NCI-H1105 (cell line): ENCODE measurements around the gene CLCN7.
"Not testable (repeated sequence)": the region's sequence is repeated elsewhere in the genome, so short reads cannot be mapped to it uniquely, and the experiment has no call there.

Experiments used
- DNase-seq: peaks from one replicate; lab custom pipeline; 2025; lab: John Stamatoyannopoulos, UW

The CLCN7 gene

GRCh38 chr16:1445518-1446203, 29.2 kb downstream of the CLCN7 start:
- no peak for DNase-seq

GRCh38 chr16:1444730-1445517, 29.9 kb downstream of the CLCN7 start:
- DNase-seq: no peak

DNA sequence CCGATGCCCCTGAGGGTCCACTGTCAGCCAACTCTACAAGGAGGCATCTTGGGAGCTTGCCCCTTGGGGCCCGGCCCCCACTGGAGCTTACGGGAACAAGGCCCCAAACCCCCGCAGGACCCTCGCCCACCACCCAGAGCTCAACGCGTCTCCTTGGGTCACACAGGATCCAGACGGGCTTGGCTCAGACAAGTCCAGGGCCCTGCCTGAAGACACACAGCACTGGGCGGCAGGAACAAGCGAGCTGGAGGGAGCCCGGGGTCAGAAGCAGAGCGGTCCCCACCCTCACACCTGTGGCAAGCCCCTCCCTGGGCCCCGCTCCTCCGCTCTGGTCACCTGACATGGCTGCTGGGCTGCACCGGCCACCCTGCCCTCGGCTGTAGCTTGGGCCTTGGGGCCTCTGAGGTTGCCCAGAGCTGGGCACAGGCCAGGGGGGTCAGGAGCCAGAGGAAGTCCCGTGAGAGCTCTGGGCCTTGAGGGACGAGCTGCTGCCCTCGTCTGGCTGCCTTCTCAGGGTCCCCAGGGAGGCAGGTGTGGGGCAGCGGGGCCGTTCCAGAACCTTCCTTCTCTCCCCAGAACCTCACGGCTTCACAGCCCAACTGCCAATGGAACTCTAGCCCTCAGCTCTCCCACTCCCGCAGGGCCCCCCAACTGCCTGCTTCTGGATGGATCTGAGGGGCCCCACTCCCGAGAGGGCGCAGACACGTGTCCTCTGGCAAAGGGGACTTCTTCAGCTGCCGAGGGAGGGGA, 30.7 kb downstream of the CLCN7 start, which contains the start of gene CCDC154:
Gene CCDC154, minus strand, starts transcription at position 577 of the 750 bp plus-strand sequence. Its CDS starts 234 bp downstream, at position 343.
- no peak for DNase-seq

- DNase-seq: no peak
Measured at GRCh38 chr16:1443403-1443973, 31.3 kb downstream of the CLCN7 start.

DNA sequence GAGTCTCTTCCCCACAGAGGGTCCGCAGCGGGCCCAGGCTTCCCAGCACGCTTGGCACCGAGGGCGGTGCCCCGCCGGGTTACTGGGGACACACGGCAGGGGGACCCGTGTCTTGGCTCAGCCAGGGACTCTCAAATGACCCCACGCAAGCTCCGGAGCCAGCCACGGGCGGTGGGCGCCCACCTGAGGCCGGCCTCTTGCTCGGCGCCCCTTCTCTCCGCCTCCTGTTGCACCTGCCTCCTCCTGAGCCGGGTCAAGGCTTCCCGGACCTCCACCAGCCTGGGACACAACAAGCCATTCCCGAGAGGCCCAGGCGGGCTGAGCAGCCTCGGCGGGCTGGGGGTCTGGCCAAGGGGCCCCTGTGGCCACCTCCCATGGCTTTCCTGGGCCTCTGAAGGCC, 32.1 kb downstream of the CLCN7 start:
- no peak for DNase-seq

DNA sequence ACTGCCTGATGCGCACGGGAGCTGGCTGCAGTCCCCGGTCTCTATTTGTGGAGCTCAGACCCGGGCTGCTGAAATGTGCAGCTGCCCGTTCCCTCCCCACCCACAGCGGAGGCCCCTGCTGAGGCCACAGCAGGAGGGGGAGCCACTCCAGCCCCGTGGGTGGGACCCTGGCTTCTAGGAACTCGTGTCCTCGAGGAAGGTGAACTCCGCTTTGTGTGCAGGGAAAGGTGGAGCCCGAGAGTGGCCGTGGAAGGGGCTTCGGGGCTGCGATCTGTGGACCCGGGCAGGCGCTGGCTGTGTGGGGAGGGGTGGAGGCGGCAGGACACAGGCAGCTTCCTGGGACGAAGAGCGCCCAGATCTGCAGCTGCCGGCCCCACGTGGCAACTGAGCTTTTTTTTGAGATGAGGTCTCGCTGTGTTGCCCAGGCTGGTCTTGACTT, 33.4 kb downstream of the CLCN7 start:
- DNase-seq: no peak

DNA sequence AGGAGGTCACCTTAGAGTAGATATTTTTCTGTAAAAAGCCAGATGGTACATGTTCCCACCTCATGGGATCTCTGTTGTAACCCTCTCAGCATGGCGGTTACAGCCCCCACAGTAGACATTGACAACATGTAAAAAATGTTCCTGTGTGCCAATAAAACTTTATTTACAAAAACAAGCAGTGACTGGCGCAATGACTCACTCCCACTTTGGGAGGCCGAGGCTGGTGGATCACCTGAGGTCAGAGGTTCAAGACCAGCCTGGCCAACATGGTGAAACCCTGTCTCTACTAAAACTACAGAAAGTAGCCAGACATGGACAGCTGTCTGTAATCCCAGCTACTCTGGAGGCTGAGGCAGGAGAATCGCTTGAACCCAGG, 35.1 kb downstream of the CLCN7 start:
- DNase-seq: not testable (repeated sequence)

- DNase-seq: no peak
Measured at GRCh38 chr16:1439058-1439698, 35.6 kb downstream of the CLCN7 start.

DNA sequence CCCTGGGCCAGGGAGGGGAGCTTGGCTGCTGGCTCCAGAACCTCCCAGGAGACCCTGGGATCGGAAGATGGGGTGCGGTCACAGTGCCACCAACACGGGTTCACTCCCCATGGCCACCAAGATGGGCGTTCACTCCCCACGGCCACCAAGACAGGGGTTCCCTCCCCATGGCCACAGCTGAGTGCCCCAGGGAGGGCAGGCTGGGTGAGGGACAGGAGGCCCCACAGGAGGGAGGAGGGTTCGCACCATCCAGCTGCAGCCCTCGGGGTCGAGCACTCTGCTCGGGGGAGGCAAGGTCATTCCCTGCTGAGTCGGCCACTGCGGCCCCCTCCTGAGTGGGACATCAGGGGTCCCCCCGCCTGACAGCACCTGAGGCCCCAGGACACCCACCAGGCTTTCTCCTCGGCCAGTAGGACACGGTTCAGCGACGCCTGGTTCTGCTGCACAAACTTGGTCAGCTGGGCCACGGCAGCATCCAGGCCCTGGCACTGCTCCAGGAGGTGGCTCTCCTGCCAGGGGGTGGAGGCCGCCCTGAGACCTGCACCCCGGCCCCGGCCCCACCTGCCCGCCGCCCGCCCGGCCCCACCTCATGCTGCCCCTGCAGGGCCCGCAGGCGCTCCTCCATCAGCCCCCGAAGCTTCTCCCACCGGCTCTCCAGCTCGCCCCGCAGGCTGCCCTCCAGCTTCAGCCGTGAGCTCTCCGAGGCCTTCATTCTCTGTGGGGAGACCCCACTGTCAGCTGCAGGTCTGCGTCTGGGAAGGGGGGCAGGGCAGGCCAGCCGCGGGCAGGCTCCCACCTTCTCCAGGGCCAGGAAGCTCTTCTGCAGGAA, 36.4 kb downstream of the CLCN7 start:
- DNase-seq: no peak

GRCh38 chr16:1437606-1438005, 37.2 kb downstream of the CLCN7 start:
- DNase-seq: no peak

- no peak for DNase-seq
Measured at GRCh38 chr16:1436731-1437355, 38.0 kb downstream of the CLCN7 start.

DNA sequence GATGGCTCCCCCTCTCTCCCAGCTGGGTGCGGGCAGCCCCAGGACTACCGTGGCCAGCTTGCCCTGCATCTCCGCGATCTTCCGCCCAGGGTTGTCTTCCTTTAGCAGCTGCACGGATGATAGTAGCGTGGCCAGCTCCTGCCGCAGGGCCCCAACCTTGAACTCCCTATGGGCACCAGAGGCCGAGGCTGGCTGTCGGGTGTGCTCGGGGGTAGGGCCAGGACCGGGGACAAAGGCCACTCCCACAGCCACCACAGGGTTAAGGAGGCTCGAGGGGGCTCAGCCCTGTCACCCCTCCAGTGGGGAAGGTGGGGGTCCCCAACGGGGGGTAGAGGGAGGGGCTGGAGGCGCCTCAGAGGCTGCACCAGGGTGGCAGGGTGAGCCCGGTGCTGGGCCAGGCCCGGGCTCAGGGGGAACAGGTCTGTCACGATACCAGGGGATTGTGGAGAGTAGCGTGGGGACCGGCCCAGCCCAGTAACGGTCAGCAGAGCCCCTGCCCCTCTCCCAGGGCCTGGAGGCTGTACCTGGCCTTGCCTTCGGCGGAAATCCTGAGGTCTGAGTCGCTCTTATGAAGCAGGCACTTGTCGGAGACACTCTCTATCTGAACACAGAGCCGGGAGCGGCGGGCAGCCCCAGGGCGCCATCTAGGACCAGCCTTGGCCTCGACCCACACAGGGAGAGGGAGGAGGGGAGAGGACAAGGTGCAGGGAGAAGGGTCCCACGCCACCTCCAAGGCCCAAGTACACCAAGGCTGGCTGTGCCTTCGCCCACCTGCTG, 38.7 kb downstream of the CLCN7 start:
- no peak for DNase-seq

- no peak for DNase-seq
Measured at GRCh38 chr16:1434644-1435592, 39.9 kb downstream of the CLCN7 start.

- no peak for DNase-seq
Measured at GRCh38 chr16:1433756-1434155, 41.1 kb downstream of the CLCN7 start.

DNA sequence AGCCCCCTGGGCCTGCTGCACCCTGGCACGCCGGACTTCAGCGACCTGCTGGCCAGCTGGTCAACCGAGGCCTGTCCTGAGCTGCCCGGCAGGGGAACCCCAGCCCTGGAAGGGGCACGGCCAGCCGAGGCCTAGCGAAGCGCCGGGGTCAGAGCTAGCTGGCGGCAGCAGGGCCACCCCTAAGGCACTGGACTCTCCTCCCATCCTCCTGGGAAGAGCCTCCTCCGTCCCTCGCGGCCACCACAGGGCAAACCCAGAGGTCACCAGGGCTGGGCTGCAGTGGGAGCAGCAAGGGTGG, 41.6 kb downstream of the CLCN7 start:
- DNase-seq: no peak

DNA sequence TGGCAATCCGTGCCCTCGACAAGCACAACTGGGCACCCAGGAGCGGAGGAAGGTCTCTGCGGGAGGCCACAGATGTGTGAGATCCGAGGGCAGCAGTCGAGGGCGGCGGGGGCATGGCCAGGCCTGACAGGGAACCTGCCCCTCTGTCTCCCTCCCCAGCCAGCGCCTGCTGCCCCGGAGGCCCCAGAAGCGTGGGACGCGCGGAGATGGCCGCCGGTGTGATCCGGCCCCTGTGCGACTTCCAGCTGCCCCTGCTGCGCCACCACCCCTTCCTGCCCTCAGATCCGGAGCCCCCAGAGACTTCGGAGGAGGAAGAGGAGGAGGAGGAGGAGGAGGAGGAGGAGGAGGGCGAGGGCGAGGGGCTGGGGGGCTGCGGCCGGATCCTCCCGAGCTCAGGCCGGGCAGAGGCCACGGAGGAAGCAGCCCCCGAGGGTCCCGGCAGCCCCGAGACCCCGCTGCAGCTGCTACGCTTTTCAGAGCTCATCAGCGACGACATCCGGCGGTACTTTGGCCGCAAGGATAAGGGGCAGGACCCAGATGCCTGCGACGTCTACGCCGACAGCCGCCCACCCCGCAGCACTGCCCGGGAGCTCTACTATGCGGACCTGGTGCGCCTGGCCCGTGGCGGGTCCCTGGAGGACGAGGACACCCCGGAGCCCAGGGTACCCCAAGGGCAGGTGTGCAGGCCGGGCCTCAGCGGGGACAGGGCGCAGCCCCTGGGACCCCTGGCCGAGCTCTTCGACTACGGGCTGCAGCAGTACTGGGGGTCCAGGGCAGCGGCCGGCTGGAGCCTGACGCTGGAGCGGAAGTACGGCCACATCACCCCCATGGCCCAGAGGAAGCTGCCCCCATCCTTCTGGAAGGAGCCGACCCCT, 42.2 kb downstream of the CLCN7 start:
- DNase-seq: no peak

DNA sequence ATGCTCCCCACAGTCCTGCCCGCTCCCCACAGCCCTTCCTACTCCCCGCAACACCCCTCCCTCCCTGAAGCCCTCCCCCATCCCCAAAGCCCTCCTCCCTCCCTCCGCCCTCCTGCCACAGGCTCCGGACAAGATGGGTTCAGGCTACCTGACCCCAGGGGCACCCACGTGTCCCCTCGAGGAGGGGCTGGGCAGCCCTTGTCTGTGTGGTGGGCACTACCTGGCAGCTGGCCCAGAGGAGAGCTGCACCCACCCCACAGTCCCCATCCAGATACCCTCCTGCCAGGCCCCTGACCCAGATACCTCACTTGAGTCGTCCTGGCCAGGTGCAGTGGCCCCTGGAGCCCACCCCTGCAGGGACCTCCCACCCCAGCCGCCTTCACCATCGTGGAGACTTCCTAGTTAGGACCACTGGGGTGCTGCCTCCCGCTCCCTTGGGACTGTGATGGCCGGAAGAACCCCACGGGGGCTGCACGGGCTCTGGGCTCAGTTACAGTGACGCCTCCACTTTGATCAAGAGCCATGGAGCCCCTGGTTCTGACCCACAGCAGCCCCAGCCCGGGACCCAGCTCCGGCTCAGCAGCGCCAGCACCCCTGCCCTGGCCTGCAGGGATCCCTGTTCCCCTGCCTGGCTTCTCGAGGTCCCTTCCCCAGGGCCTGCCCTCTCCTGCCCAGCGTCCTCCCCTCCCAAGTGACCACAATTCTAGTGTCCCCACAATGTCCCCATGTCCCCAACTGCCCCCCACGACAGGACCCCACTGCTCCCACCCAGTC, 43.1 kb downstream of the CLCN7 start:
- DNase-seq: no peak
